HEK293T (cell line): ENCODE results near the gene DAP.

Experiments
- CTCF ChIA-PET: fragments of 350-600 bp; formaldehyde crosslinking; extraction: SDS; loops from one replicate; lab custom pipeline; 2021; ENCODE audit warnings: antibody characterized with exemption, inconsistent platforms; lab: Yijun Ruan, JAX
- POLR2A ChIA-PET: fragments of 350-600 bp; formaldehyde crosslinking; extraction: SDS; loops from one replicate; lab custom pipeline; 2020; ENCODE audit warnings: antibody characterized with exemption, inconsistent platforms; lab: Yijun Ruan, JAX
- DNase-seq: peaks from one replicate; pipeline ENCODE4 v3.0.0; 2012; ENCODE audit warnings: mixed read lengths; ENCODE audit errors: extremely low spot score
- ARNT ChIP-seq: fragments of 450-650 bp; IDR thresholded peaks from 2 replicates; pipeline ENCODE4 v1.6.1; 2017; ENCODE audit warnings: mild to moderate bottlenecking
- BHLHE40 ChIP-seq: fragments of 450-650 bp; IDR thresholded peaks from 2 replicates; pipeline ENCODE4 v1.6.1; 2016; ENCODE audit warnings: mild to moderate bottlenecking, moderate library complexity, borderline replicate concordance
- CTBP1 ChIP-seq: fragments of 450-650 bp; IDR thresholded peaks from 2 replicates; pipeline ENCODE4 v1.6.1; 2016; ENCODE audit warnings: borderline replicate concordance
- ELF4 ChIP-seq: fragments of 450-650 bp; IDR thresholded peaks from 2 replicates; pipeline ENCODE4 v1.6.1; 2017; ENCODE audit warnings: antibody characterized with exemption
- FOXA1 ChIP-seq: fragments of 450-650 bp; IDR thresholded peaks from 2 replicates; pipeline ENCODE4 v1.6.1; 2016; ENCODE audit warnings: mild to moderate bottlenecking
- FOXK2 ChIP-seq: fragments of 450-650 bp; IDR thresholded peaks from 2 replicates; pipeline ENCODE4 v1.6.1; 2016; ENCODE audit warnings: mild to moderate bottlenecking
- FOXM1 ChIP-seq: fragments of 450-650 bp; IDR thresholded peaks from 2 replicates; pipeline ENCODE4 v1.6.1; 2017; ENCODE audit warnings: mild to moderate bottlenecking, borderline replicate concordance
- HDGF ChIP-seq: fragments of 450-650 bp; IDR thresholded peaks from 2 replicates; pipeline ENCODE4 v1.6.1; 2017; ENCODE audit warnings: antibody characterized with exemption, borderline replicate concordance
- L3MBTL2 ChIP-seq: fragments of 450-650 bp; conservative IDR thresholded peaks from 2 replicates; pipeline ENCODE4 v1.6.1; 2016; ENCODE audit warnings: mild to moderate bottlenecking
- LEF1 ChIP-seq: fragments of 450-650 bp; IDR thresholded peaks from 2 replicates; pipeline ENCODE4 v1.6.1; 2017; ENCODE audit warnings: mild to moderate bottlenecking, borderline replicate concordance
- NFRKB ChIP-seq: fragments of 450-650 bp; IDR thresholded peaks from 2 replicates; pipeline ENCODE4 v1.6.1; 2016; ENCODE audit warnings: mild to moderate bottlenecking, moderate library complexity
- SP1 ChIP-seq: fragments of 450-650 bp; IDR thresholded peaks from 2 replicates; pipeline ENCODE4 v1.6.1; 2017
- SUZ12 ChIP-seq: fragments of 450-650 bp; IDR thresholded peaks from 2 replicates; pipeline ENCODE4 v1.6.1; 2016; ENCODE audit warnings: mild to moderate bottlenecking
- TARDBP ChIP-seq: fragments of 450-650 bp; IDR thresholded peaks from 2 replicates; pipeline ENCODE4 v1.6.1; 2016
- ZNF384 ChIP-seq: fragments of 450-650 bp; IDR thresholded peaks from 2 replicates; pipeline ENCODE4 v1.6.1; 2016
- TF ChIP-seq, protein P1 (sequence below): fragments of 450-650 bp; IDR thresholded peaks from 2 replicates; pipeline ENCODE4 v1.6.1; 2016

The DAP gene

DNA sequence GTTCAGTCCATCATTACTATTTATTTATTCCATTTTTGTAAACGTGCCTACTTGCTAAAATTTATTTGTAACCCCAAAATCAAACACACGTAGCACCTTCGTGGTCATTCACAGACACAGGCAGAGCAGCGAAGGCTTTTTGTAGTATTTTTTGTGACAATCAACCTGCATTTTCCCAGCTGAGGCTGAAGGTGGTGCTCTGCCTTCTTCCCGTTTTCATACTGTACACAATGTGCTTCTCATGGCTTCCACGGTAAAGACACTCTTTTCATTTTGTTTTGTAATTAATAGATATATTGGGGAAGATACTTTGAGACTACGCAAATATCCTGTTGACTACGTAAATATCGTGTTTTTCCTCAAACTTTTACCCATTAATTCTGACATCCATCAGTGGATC, 19.4 kb downstream of the DAP start:
- ChIA-PET POLR2A (no interaction called here), CTCF (no interaction called here)
- no peak for TF ChIP-seq HDGF
- TF ChIP-seq BHLHE40: no peak
- TF ChIP-seq SP1: no peak
- no peak for TF ChIP-seq CTBP1
- no peak for TF ChIP-seq L3MBTL2
- TF ChIP-seq ELF4: no peak
- no peak for TF ChIP-seq FOXK2
- TF ChIP-seq SUZ12: no peak
- TF ChIP-seq, protein P1, sequence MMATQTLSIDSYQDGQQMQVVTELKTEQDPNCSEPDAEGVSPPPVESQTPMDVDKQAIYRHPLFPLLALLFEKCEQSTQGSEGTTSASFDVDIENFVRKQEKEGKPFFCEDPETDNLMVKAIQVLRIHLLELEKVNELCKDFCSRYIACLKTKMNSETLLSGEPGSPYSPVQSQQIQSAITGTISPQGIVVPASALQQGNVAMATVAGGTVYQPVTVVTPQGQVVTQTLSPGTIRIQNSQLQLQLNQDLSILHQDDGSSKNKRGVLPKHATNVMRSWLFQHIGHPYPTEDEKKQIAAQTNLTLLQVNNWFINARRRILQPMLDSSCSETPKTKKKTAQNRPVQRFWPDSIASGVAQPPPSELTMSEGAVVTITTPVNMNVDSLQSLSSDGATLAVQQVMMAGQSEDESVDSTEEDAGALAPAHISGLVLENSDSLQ: no peak
- TF ChIP-seq TARDBP: no peak
- no peak for TF ChIP-seq ARNT
- no peak for DNase-seq

- ChIA-PET POLR2A (no interaction called here), CTCF (interaction anchor here (0.7 kb wide), 1 partner anchor 12 kb away, joined by 3 read pairs; no protein-coding TSS in a partner anchor)
- no peak for TF ChIP-seq NFRKB
- TF ChIP-seq LEF1: no peak
- TF ChIP-seq ELF4: no peak
- TF ChIP-seq ARNT: no peak
- no peak for TF ChIP-seq SUZ12
- no peak for TF ChIP-seq FOXM1
- no peak for TF ChIP-seq FOXK2
- TF ChIP-seq CTBP1: no peak
- no peak for TF ChIP-seq ZNF384
- no peak for TF ChIP-seq SP1
- no peak for TF ChIP-seq BHLHE40
- TF ChIP-seq L3MBTL2: no peak
- TF ChIP-seq HDGF: no peak
- TF ChIP-seq TARDBP: no peak
- TF ChIP-seq, protein P1: no peak
- TF ChIP-seq FOXA1: no peak
- DNase-seq: no peak
Observed at GRCh38 chr5:10740384-10740783, 20.6 kb downstream of the DAP start.

- no peak for TF ChIP-seq SUZ12
- TF ChIP-seq FOXM1: no peak
- TF ChIP-seq BHLHE40: no peak
- TF ChIP-seq FOXK2: no peak
- no peak for TF ChIP-seq TARDBP
- TF ChIP-seq HDGF: no peak
- no peak for TF ChIP-seq SP1
- TF ChIP-seq FOXA1: no peak
- TF ChIP-seq, protein P1: no peak
- no peak for TF ChIP-seq ARNT
- no peak for TF ChIP-seq NFRKB
- TF ChIP-seq LEF1: no peak
- TF ChIP-seq L3MBTL2: no peak
- TF ChIP-seq ELF4: no peak
- ChIA-PET POLR2A (no interaction called here), CTCF (interaction anchor here (1.2 kb wide), 1 partner anchor 119 kb away, joined by 4 read pairs; no protein-coding TSS in a partner anchor)
- no peak for DNase-seq
Observed at GRCh38 chr5:10737880-10738279, 23.2 kb downstream of the DAP start.

GRCh38 chr5:10736808-10737207, 24.2 kb downstream of the DAP start:
- POLR2A ChIA-PET: no interaction called here
- DNase-seq: no peak
- TF ChIP-seq SP1 (no peak), NFRKB (no peak), ARNT (no peak), CTBP1 (no peak), FOXM1 (no peak), ZNF384 (no peak)
- CTCF ChIA-PET: interaction anchor here (1.2 kb wide), 1 partner anchor 120 kb away, joined by 4 read pairs; no protein-coding TSS in a partner anchor

- CTCF ChIA-PET: no interaction called here
- TF ChIP-seq FOXM1 (no peak), ELF4 (no peak), HDGF (no peak), TARDBP (no peak), L3MBTL2 (no peak)
- TF ChIP-seq, protein P1: no peak
- no peak for DNase-seq
- POLR2A ChIA-PET: no interaction called here
Observed at GRCh38 chr5:10736354-10736753, 24.7 kb downstream of the DAP start.

- CTCF ChIA-PET: no interaction called here
Observed at GRCh38 chr5:10735569-10736276, 25.3 kb downstream of the DAP start.

More at GRCh38 chr5:10735569-10736276, 25.3 kb downstream of the DAP start:
- POLR2A ChIA-PET: no interaction called here
- DNase-seq: no peak
- TF ChIP-seq ELF4 (no peak), HDGF (no peak), SP1 (no peak), TARDBP (no peak), NFRKB (no peak), SUZ12 (no peak), FOXA1 (no peak), CTBP1 (no peak), FOXK2 (no peak)
